H1 (cell line): ENCODE measurements around the gene TRAPPC3.

Experiments
- CTCF ChIP-seq, 3 experiments: IDR thresholded peaks; 1 replicate in 2 of 3; 2 replicates in 1 of 3; pipeline versions ENCODE4 v1.5.1 to v1.6.1; 2011; ENCODE audit warnings: low read length in 3 of 3, mild to moderate bottlenecking in 3 of 3, inconsistent platforms in 2 of 3, low read depth in 1 of 3, moderate library complexity in 1 of 3; ENCODE audit not compliant: insufficient read depth in 1 of 3; ENCODE audit errors: control extremely low read depth in 1 of 3
- EZH2 ChIP-seq: fragments of 200-600 bp; sonication (generic); IDR thresholded peaks from 2 replicates; pipeline ENCODE4 v1.7.1; 2012; ENCODE audit warnings: low read depth, mild to moderate bottlenecking, moderate library complexity, low read length, inconsistent platforms; ENCODE audit not compliant: severe bottlenecking
- GABPA ChIP-seq: IDR thresholded peaks from 2 replicates; pipeline ENCODE4 v1.6.1; 2011; ENCODE audit warnings: mild to moderate bottlenecking, low read length, moderate library complexity, borderline replicate concordance; ENCODE audit not compliant: insufficient read depth
- HDAC2 ChIP-seq, 2 experiments: fragments of 300-600 bp in 1 of 2; sonication (generic) in 1 of 2; IDR thresholded peaks; 2 replicates each; pipeline ENCODE4 v1.6.1; 2011 to 2012; ENCODE audit warnings: low read depth in 2 of 2, low read length in 2 of 2, mild to moderate bottlenecking in 2 of 2, moderate library complexity in 2 of 2, borderline replicate concordance in 1 of 2, inconsistent platforms in 1 of 2
- MAX ChIP-seq: IDR thresholded peaks from 2 replicates; pipeline ENCODE4 v1.6.1; 2012; ENCODE audit warnings: inconsistent platforms
- POLR2A ChIP-seq, 2 experiments: IDR thresholded peaks; 1 replicate in 1 of 2; 2 replicates in 1 of 2; pipeline ENCODE4 v1.6.1; 2011; ENCODE audit warnings: low read depth in 2 of 2, low read length in 2 of 2, mild to moderate bottlenecking in 2 of 2; ENCODE audit errors: control extremely low read depth in 1 of 2
- RFX5 ChIP-seq: IDR thresholded peaks from 2 replicates; pipeline ENCODE4 v1.6.1; 2011; ENCODE audit warnings: low read depth, low read length, improper control_type of control experiment, borderline replicate concordance
- TAF1 ChIP-seq: IDR thresholded peaks from 2 replicates; pipeline ENCODE4 v1.6.1; 2011; ENCODE audit warnings: mild to moderate bottlenecking, low read depth, low read length
- TCF12 ChIP-seq: IDR thresholded peaks from 2 replicates; pipeline ENCODE4 v1.6.1; 2011; ENCODE audit warnings: low read depth, mild to moderate bottlenecking, low read length

GRCh38 chr1:36166136-36166535 lies 16.9 kb upstream of the TRAPPC3 start:
- TF ChIP-seq MAX = no peak
- no peak for TF ChIP-seq CTCF (IDR thresholded peaks at IDR 0.05; ENCODE audit: control extremely low read depth in 1 of 3, insufficient read depth in 1 of 3, low read depth in 1 of 3, low read length in 3 of 3)
- no peak for TF ChIP-seq HDAC2 (IDR thresholded peaks at IDR 0.05; ENCODE audit: borderline replicate concordance in 1 of 2, low read depth in 2 of 2, low read length in 2 of 2)
- TF ChIP-seq TCF12 = no peak
- no peak for TF ChIP-seq TAF1
- TF ChIP-seq POLR2A (IDR thresholded peaks at IDR 0.05; ENCODE audit: control extremely low read depth in 1 of 2, low read depth in 2 of 2, low read length in 2 of 2) = no peak
- TF ChIP-seq RFX5 = no peak
- TF ChIP-seq EZH2 = no peak
- TF ChIP-seq GABPA = no peak
